GM23248 (cell line): Measurements from ENCODE around the gene CILP. TPM values are rescaled to one million over a fixed set of nuclear protein-coding genes. Genes with fewer than 3 reads are reported as not detected.

ENCODE experiments used
- DNase-seq: peaks from one replicate; pipeline ENCODE4 v3.0.0-alpha.2; 2015
- H2AFZ ChIP-seq: fragments of 200-600 bp; sonication (generic); 2 replicates; pipeline ENCODE4 v1.6.1; 2016; ENCODE audit warnings: antibody characterized with exemption
- H3F3A ChIP-seq: fragments of 200-600 bp; sonication (generic); 2 replicates; pipeline ENCODE4 v1.6.1; 2016; ENCODE audit warnings: mild to moderate bottlenecking, antibody characterized with exemption, mixed run types; ENCODE audit not compliant: insufficient read depth
- H3K27ac ChIP-seq: fragments of 200-600 bp; sonication (generic); 2 replicates; pipeline ENCODE4 v1.5.1; 2016; ENCODE audit warnings: mild to moderate bottlenecking
- H3K27me3 ChIP-seq: fragments of 200-600 bp; sonication (generic); replicated peaks from 2 replicates; pipeline ENCODE4 v1.6.1; 2016; ENCODE audit warnings: mild to moderate bottlenecking; ENCODE audit not compliant: insufficient read depth
- H3K36me3 ChIP-seq: fragments of 200-600 bp; sonication (generic); 2 replicates; pipeline ENCODE4 v1.6.1; 2016; ENCODE audit warnings: low read depth, mild to moderate bottlenecking
- H3K4me1 ChIP-seq: fragments of 200-600 bp; sonication (generic); 2 replicates; pipeline ENCODE4 v1.6.1; 2016; ENCODE audit warnings: mild to moderate bottlenecking; ENCODE audit not compliant: insufficient read depth
- H3K4me2 ChIP-seq: fragments of 200-600 bp; sonication (generic); one replicate; pipeline ENCODE4 v1.6.1; 2016; ENCODE audit warnings: mild to moderate bottlenecking; ENCODE audit not compliant: unreplicated experiment
- H3K4me3 ChIP-seq: fragments of 200-600 bp; sonication (generic); 2 replicates; pipeline ENCODE4 v1.5.1; 2016; ENCODE audit warnings: mild to moderate bottlenecking
- H3K79me2 ChIP-seq: fragments of 200-600 bp; sonication (generic); 2 replicates; pipeline ENCODE4 v1.6.1; 2016; ENCODE audit warnings: mild to moderate bottlenecking; ENCODE audit not compliant: insufficient read depth
- H3K9ac ChIP-seq: fragments of 200-600 bp; sonication (generic); 2 replicates; pipeline ENCODE4 v1.6.1; 2016; ENCODE audit warnings: mild to moderate bottlenecking
- H3K9me2 ChIP-seq: fragments of 200-600 bp; sonication (generic); 2 replicates; pipeline ENCODE4 v1.6.1; 2016; ENCODE audit warnings: mixed run types, mild to moderate bottlenecking, moderate library complexity; ENCODE audit not compliant: insufficient read depth
- H3K9me3 ChIP-seq: fragments of 200-600 bp; sonication (generic); one replicate; pipeline ENCODE4 v1.6.1; 2017; ENCODE audit warnings: low read depth
- H4K20me1 ChIP-seq: fragments of 200-600 bp; sonication (generic); 2 replicates; pipeline ENCODE4 v1.6.0; 2016; ENCODE audit not compliant: insufficient read depth
- EZH2 ChIP-seq: fragments of 200-600 bp; sonication (generic); IDR thresholded peaks from 2 replicates; pipeline ENCODE4 v1.6.1; 2018; ENCODE audit warnings: antibody characterized with exemption, mild to moderate bottlenecking; ENCODE audit not compliant: insufficient read depth, poor library complexity, severe bottlenecking
- EZH2phosphoT487 ChIP-seq: fragments of 200-600 bp; sonication (generic); IDR thresholded peaks from 2 replicates; pipeline ENCODE4 v1.6.1; 2018; ENCODE audit warnings: antibody characterized with exemption, moderate library complexity, mild to moderate bottlenecking, low read depth; ENCODE audit not compliant: insufficient read depth
- WGBS, 2 experiments: methylation state at CpG; one replicate each; pipeline ENCODE4 v1.1.6; 2015 to 2017; ENCODE audit warnings: low lambda C conversion rate in 2 of 2, low coverage in 1 of 2; ENCODE audit errors: missing lambda C conversion rate in 2 of 2; 5-methylcytosine and 5-hydroxymethylcytosine counted together
- in situ Hi-C: fragments of 300-500 bp; cut with MboI; formaldehyde crosslinking; loops from 2 replicates; pipeline ENCODE4 v1.15.0; 2020
- polyA plus RNA-seq: library from polyadenylated mRNA; unstranded; fragments of >200 nt; fragmentation: Nextera tagmentation; extraction: Ambion mirVana; gene quantifications from 2 replicates; pipeline ENCODE4 v1.2.1, GENCODE V29; 2016
- total RNA-seq: library from RNA; depleted of rRNA; stranded (reverse); fragments of >200 nt; shearing (Covaris generic); gene quantifications from 2 replicates; pipeline ENCODE4 v1.2.3, GENCODE V29; 2014

CILP gene
- total and polyA plus RNA-seq, 2 experiments from 2014 or later, result 0.09 to 0.11 TPM

DNA sequence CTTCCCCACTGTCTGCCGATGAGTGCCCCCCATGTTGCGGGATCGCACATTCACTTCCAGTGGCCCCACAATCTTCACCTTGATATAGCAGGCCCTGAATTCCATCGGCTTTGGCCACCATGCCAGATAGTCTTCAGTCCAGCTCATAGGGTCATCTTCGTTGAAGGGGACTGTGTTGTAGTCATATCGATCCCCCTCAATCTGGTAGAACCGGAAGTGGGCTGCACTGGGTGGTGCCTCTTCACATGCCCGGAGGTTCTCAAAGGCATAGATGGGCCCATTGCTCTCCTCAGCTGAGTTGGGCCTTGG lies 14.0 kb downstream of the CILP start:
- H3K4me2 ChIP-seq, result no peak overlapping the region
- no peaks in the 10 kb centered on the region for H3K9me3 ChIP-seq
- H3K4me3 ChIP-seq, result no peak overlapping the region
- TF ChIP-seq EZH2 (no peak), EZH2phosphoT487 (no peak)
- no peaks in the 10 kb centered on the region for H3K9me2 ChIP-seq
- no peak for DNase-seq
- H3K27ac ChIP-seq, result no peak overlapping the region
- H3K9ac ChIP-seq, result no peak overlapping the region
- H3K27me3 ChIP-seq, result peaks cover 6% of the 10 kb centered on the region; the same call in 1 of the 2 replicates
- H3K36me3 ChIP-seq, result no peaks in the 10 kb centered on the region
- no peaks in the 10 kb centered on the region for H4K20me1 ChIP-seq
- no peaks in the 10 kb centered on the region for H3K4me1 ChIP-seq
- no peak overlapping the region for H2AFZ ChIP-seq
- 93 to 96% methylated on average over 8 of the region's 8 CpGs for WGBS, 2 experiments
- no peaks in the 10 kb centered on the region for H3K79me2 ChIP-seq
- no peaks in the 10 kb centered on the region for H3F3A ChIP-seq
- in situ Hi-C loops, result loop anchor here (10.0 kb wide), 1 partner anchor 68 kb away; no protein-coding TSS in a partner anchor

DNA sequence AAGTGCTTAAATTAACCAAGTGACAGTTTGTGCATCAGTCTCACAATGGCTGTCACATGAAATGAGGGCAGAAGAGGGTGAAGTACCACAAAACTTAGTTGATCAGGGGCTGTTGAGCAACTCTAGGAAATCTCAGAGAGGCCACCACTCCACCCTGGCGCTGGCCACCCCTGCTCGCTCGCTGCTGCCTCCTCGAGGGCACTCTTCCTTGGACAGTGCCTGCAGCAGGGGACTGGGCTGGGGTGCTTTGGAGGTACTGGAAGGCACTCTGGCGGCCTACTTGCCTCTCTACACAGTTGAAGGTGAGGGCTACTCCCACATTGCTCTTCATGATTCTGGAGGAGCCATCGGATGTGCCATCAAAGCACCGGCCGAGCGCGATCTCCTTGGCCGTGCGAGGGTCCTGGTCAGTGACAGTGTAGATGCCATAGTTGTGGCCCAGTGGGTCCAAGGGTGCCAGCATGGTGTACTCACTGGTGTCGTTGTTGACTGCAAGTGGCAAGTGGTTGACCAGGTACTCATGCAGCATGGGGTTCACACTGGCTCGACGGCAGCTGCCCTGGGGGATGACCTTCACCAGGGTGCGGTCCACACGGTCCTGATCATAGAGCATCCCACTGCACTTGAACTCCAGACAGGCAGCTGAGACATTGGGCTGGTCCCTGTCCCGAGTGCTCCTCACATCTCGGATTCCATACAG lies 14.5 kb downstream of the CILP start:
- 83 to 85% methylated on average over 19 of the region's 19 CpGs for WGBS, 2 experiments
- no peaks in the 10 kb centered on the region for H3K36me3 ChIP-seq
- peaks cover 6% of the 10 kb centered on the region; the same call in 1 of the 2 replicates for H3K27me3 ChIP-seq
- no peaks in the 10 kb centered on the region for H3K4me1 ChIP-seq
- H3K9me3 ChIP-seq, result no peaks in the 10 kb centered on the region
- DNase-seq, result no peak
- no peak overlapping the region for H3K4me3 ChIP-seq
- H3K9me2 ChIP-seq, result no peaks in the 10 kb centered on the region
- H3K9ac ChIP-seq, result no peak overlapping the region
- no peak for TF ChIP-seq EZH2
- no peak for TF ChIP-seq EZH2phosphoT487
- in situ Hi-C loops, result loop anchor here (10.0 kb wide), 1 partner anchor 68 kb away; no protein-coding TSS in a partner anchor
- no peaks in the 10 kb centered on the region for H3F3A ChIP-seq
- no peaks in the 10 kb centered on the region for H4K20me1 ChIP-seq
- H3K79me2 ChIP-seq, result no peaks in the 10 kb centered on the region
- no peak overlapping the region for H2AFZ ChIP-seq
- no peak overlapping the region for H3K4me2 ChIP-seq
- H3K27ac ChIP-seq, result no peak overlapping the region

DNA sequence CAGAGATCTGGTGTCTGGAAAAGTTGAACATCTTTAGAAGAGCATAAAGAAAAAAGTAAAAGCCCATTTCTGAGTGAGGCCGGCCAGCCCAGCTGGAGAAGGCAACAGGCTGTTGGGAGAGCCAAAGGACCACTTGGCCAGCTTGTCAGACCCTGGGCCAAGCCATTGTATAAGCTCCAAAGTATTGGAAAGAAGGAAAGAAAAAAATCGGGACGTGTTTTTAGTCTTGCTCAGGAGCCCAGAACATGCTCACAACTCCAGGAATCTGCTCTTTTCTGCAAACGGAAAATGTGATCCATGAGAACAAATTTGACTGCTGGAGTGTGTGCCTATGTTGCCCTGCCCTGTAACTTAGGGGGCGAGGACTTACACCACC lies 15.7 kb downstream of the CILP start:
- Histone ChIP-seq H2AFZ (no peak overlapping the region), H3K79me2 (no peaks in the 10 kb centered on the region), H3K4me1 (no peaks in the 10 kb centered on the region), H4K20me1 (no peaks in the 10 kb centered on the region), H3K4me3 (no peak overlapping the region), H3K4me2 (no peak overlapping the region), H3K27ac (no peak overlapping the region), H3K36me3 (no peaks in the 10 kb centered on the region), H3K9me2 (no peaks in the 10 kb centered on the region), H3F3A (no peaks in the 10 kb centered on the region), H3K9me3 (no peaks in the 10 kb centered on the region), H3K9ac (no peak overlapping the region), H3K27me3 (peaks cover 6% of the 10 kb centered on the region; the same call in 1 of the 2 replicates)
- in situ Hi-C loops, result loop anchor here (10.0 kb wide), 1 partner anchor 69 kb away; no protein-coding TSS in a partner anchor
- WGBS, 2 experiments, result 23 to 24% methylated on average over 5 of the region's 5 CpGs
- DNase-seq, result peak; percentile 6
- TF ChIP-seq EZH2phosphoT487, result no peak
- no peak for TF ChIP-seq EZH2

DNA sequence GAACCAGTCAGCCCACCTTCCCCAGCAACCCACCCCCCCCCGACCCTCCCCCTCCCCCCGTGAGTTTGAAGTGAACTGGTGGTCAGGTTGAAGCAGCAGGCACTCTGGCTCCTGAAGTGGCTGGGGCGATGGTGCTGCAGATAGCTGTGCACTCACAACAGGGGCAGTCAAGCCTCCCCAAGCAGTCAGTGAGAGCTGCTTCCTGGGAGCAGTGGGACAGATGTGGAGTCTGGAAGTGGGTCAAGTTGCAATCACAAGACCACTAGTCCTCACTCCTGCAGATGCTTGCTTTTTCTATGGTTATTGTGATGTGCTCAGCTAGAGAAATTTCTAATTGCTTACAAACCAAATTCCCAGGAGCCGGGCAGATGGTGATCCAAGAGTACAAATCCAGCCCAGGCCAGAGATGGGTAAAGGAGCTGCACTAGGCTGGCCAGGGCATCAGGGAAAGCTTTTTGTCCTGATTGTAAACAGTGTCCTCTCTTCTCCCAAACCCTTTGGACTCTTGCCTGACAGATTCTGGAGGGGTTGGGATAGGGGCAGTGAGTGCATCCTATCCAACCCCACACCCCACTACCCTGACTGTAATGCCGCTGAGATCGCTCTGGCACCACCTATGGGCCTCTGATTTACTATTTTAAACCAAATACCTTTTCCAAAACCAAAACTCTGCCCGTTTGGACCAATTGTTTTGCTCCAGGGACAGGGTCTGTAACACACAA lies 16.3 kb downstream of the CILP start:
- H3K27ac ChIP-seq, result no peak overlapping the region
- no peak overlapping the region for H3K9ac ChIP-seq
- no peak for TF ChIP-seq EZH2
- TF ChIP-seq EZH2phosphoT487, result no peak
- no peaks in the 10 kb centered on the region for H3K79me2 ChIP-seq
- H3F3A ChIP-seq, result no peaks in the 10 kb centered on the region
- no peaks in the 10 kb centered on the region for H3K4me1 ChIP-seq
- H3K9me2 ChIP-seq, result no peaks in the 10 kb centered on the region
- H2AFZ ChIP-seq, result no peak overlapping the region
- H3K4me2 ChIP-seq, result no peak overlapping the region
- no peaks in the 10 kb centered on the region for H3K36me3 ChIP-seq
- H3K27me3 ChIP-seq, result peaks cover 6% of the 10 kb centered on the region; the same call in 1 of the 2 replicates
- 14 to 15% methylated on average over 7 of the region's 7 CpGs for WGBS, 2 experiments
- no peaks in the 10 kb centered on the region for H4K20me1 ChIP-seq
- no peak overlapping the region for H3K4me3 ChIP-seq
- H3K9me3 ChIP-seq, result no peaks in the 10 kb centered on the region
- peak; percentile 8 for DNase-seq
- in situ Hi-C loops, result loop anchor here (10.0 kb wide), 1 partner anchor 70 kb away; no protein-coding TSS in a partner anchor
